K562 (cell line): ENCODE results near the gene PIP5K1B. TPM values are rescaled to one million over a fixed set of nuclear protein-coding genes. Genes with fewer than 3 reads are reported as not detected.

ENCODE experiments used
- ARHGAP35 ChIP-seq: fragments of 450-650 bp; IDR thresholded peaks from 2 replicates; pipeline ENCODE4 v1.6.1; 2018; ENCODE audit not compliant: partially characterized antibody
- BMI1 ChIP-seq: fragments of 150-350 bp; IDR thresholded peaks from 2 replicates; pipeline ENCODE4 v1.6.1; 2014; ENCODE audit warnings: low read length
- CREBBP ChIP-seq: IDR thresholded peaks from one replicate; pipeline ENCODE4 v1.6.1; 2012; ENCODE audit warnings: low read depth, mild to moderate bottlenecking, control low read depth, inconsistent platforms, low read length
- CTCF ChIP-seq, 3 experiments: IDR thresholded peaks in 2 of 3; conservative IDR thresholded peaks in 1 of 3; 2 replicates each; pipeline ENCODE4 v1.5.1; 2011 to 2012; ENCODE audit warnings: low read length in 3 of 3, mild to moderate bottlenecking in 3 of 3, control low read depth in 2 of 3, improper control_type of control experiment in 1 of 3, inconsistent platforms in 1 of 3, low read depth in 1 of 3, mixed read lengths in 1 of 3, moderate library complexity in 1 of 3; ENCODE audit not compliant: insufficient read depth in 2 of 3
- E2F4 ChIP-seq: sonication (generic); formaldehyde crosslinking; IDR thresholded peaks from 2 replicates; pipeline ENCODE4 v1.8.0; 2022; ENCODE audit warnings: mild to moderate bottlenecking, low read depth, missing genetic modification reagents
- HNRNPLL ChIP-seq: fragments of 200-400 bp; formaldehyde crosslinking; IDR thresholded peaks from 2 replicates; pipeline ENCODE4 v1.6.1; 2017; ENCODE audit warnings: low read length, low read depth, mild to moderate bottlenecking; ENCODE audit not compliant: poor library complexity, severe bottlenecking
- JUND ChIP-seq, 2 experiments: IDR thresholded peaks; 2 replicates in 1 of 2; 3 replicates in 1 of 2; pipeline ENCODE4 v1.6.1; 2011; ENCODE audit warnings: borderline replicate concordance in 2 of 2, low read depth in 2 of 2, low read length in 2 of 2, improper control_type of control experiment in 1 of 2, missing biosample characterization in 1 of 2, missing genetic modification characterization in 1 of 2, missing genetic modification reagents in 1 of 2
- MLX ChIP-seq, 2 experiments: fragments of 450-650 bp in 1 of 2; sonication (generic) in 1 of 2; formaldehyde crosslinking; conservative IDR thresholded peaks; 2 replicates each; pipeline versions ENCODE4 v1.4.0 to v1.8.1; 2020 to 2022; ENCODE audit warnings: mild to moderate bottlenecking in 1 of 2, missing genetic modification reagents in 1 of 2
- MTA3 ChIP-seq: fragments of 450-650 bp; formaldehyde crosslinking; IDR thresholded peaks from 2 replicates; pipeline ENCODE4 v1.6.1; 2017; ENCODE audit warnings: mild to moderate bottlenecking, borderline replicate concordance
- MYNN ChIP-seq, 2 experiments: sonication (generic); formaldehyde crosslinking in 1 of 2; IDR thresholded peaks; 2 replicates each; pipeline versions ENCODE4 v1.5.0 to v1.6.1; 2016 to 2020; ENCODE audit warnings: antibody characterized with exemption in 1 of 2, missing genetic modification reagents in 1 of 2
- NFXL1 ChIP-seq: fragments of 450-650 bp; formaldehyde crosslinking; IDR thresholded peaks from 2 replicates; pipeline ENCODE4 v1.4.0; 2021; ENCODE audit warnings: mild to moderate bottlenecking
- POLR2A ChIP-seq: fragments of 450-650 bp; conservative IDR thresholded peaks from 2 replicates; pipeline ENCODE4 v1.6.1; 2016
- RAD21 ChIP-seq, 2 experiments: fragments of 250-450 bp in 1 of 2; fragments of 450-650 bp in 1 of 2; sonication (Bioruptor Pico) in 1 of 2; formaldehyde crosslinking in 1 of 2; IDR thresholded peaks in 1 of 2; conservative IDR thresholded peaks in 1 of 2; 2 replicates each; pipeline versions ENCODE4 v1.4.0 to v1.8.0; 2020 to 2022; ENCODE audit warnings: mild to moderate bottlenecking in 2 of 2, moderate library complexity in 1 of 2
- RAD51 ChIP-seq: fragments of 450-650 bp; IDR thresholded peaks from 2 replicates; pipeline ENCODE4 v1.7.1; 2016; ENCODE audit warnings: low read depth, mild to moderate bottlenecking, borderline replicate concordance
- RBM22 ChIP-seq: fragments of 200-400 bp; formaldehyde crosslinking; IDR thresholded peaks from 2 replicates; pipeline ENCODE4 v1.6.1; 2018; ENCODE audit warnings: low read length, low read depth; ENCODE audit not compliant: poor library complexity, severe bottlenecking
- SAFB2 ChIP-seq: fragments of 200-400 bp; formaldehyde crosslinking; IDR thresholded peaks from 2 replicates; pipeline ENCODE4 v1.6.1; 2018; ENCODE audit warnings: borderline replicate concordance, low read length, low read depth, moderate library complexity; ENCODE audit not compliant: severe bottlenecking
- SREBF1 ChIP-seq: fragments of 150-350 bp; IDR thresholded peaks from 2 replicates; pipeline ENCODE4 v1.6.1; 2014; ENCODE audit warnings: antibody characterized with exemption, low read depth, low read length, borderline replicate concordance
- STAG1 ChIP-seq: sonication (generic); formaldehyde crosslinking; IDR thresholded peaks from 2 replicates; pipeline ENCODE4 v1.5.0; 2020; ENCODE audit warnings: missing genetic modification reagents, borderline replicate concordance
- TFAP4 ChIP-seq: sonication (generic); formaldehyde crosslinking; IDR thresholded peaks from 2 replicates; pipeline ENCODE4 v1.8.0; 2022; ENCODE audit warnings: missing genetic modification reagents, mild to moderate bottlenecking, moderate library complexity, borderline replicate concordance
- XRCC4 ChIP-seq: IDR thresholded peaks from one replicate; pipeline ENCODE4 v1.6.1; 2011; ENCODE audit not compliant: insufficient read depth, insufficient read length; ENCODE audit errors: extremely low read depth
- ZFP36 ChIP-seq: fragments of 150-350 bp; IDR thresholded peaks from 2 replicates; pipeline ENCODE4 v1.6.1; 2018; ENCODE audit warnings: low read length, low read depth; ENCODE audit not compliant: partially characterized antibody
- ZNF644 ChIP-seq: fragments of 200-800 bp; sonication (Bioruptor generic); IDR thresholded peaks from 2 replicates; pipeline ENCODE4 v1.6.1; 2016; ENCODE audit warnings: low read depth, missing genetic modification characterization, missing compliant biosample characterization
- ZNF717 ChIP-seq: fragments of 250-450 bp; sonication (Bioruptor Pico); IDR thresholded peaks from 2 replicates; pipeline ENCODE4 v1.5.0; 2021
- polyA plus RNA-seq, 8 experiments: library from polyadenylated mRNA; depleted of rRNA in 4 of 8; stranded (reverse) in 5 of 8; unstranded in 3 of 8; fragments of >200 nt; fragmentation: Nextera tagmentation in 2 of 8; fragmentation: Illumina TruSeq in 1 of 8; extraction: Ambion mirVana in 2 of 8; extraction: Trizol in 1 of 8; gene quantifications; 2 replicates each; pipeline versions ENCODE4 v1.2.1 to v1.2.3, GENCODE V29; 2011 to 2014; ENCODE audit warnings: inconsistent platforms in 1 of 8, missing spikeins in 1 of 8
- total RNA-seq, 7 experiments: library from RNA; depleted of rRNA in 6 of 7; stranded (reverse); fragments of >200 nt in 6 of 7; fragmentation: Illumina TruSeq in 2 of 7; extraction: Trizol in 2 of 7; gene quantifications; 2 replicates each; pipeline versions ENCODE4 v1.2.1 to v1.2.3, GENCODE V29; 2011 to 2021; ENCODE audit warnings: low replicate concordance in 1 of 7

PIP5K1B gene
- total and polyA plus RNA-seq, 9 of the 15 experiments (the other 6 are each of a cell fraction or from before 2014, with no cell fraction given), result 3.1 to 12.9 (median 7.4) TPM

- TF ChIP-seq ARHGAP35 (no peak), BMI1 (no peak), POLR2A (no peak), SREBF1 (no peak), XRCC4 (no peak), TFAP4 (CRISPR knock-in tag) (peak; percentile 39; the same call in 1 of the 2 replicates), SAFB2 (no peak), RAD51 (no peak), CREBBP (no peak), RAD21 (CRISPR knock-in tag; conservative IDR thresholded peaks at IDR 0.05 in 1 of 2, IDR thresholded peaks at IDR 0.05 in 1 of 2) (no peak), MTA3 (no peak), ZNF717 (CRISPR knock-in tag) (no peak), CTCF (IDR thresholded peaks at IDR 0.05 in 2 of 3, conservative IDR thresholded peaks at IDR 0.05 in 1 of 3; ENCODE audit: insufficient read depth in 2 of 3, low read depth in 1 of 3, low read length in 3 of 3) (no peak), RBM22 (no peak), MLX (CRISPR knock-in tag; conservative IDR thresholded peaks at IDR 0.05) (no peak), ZNF644 (tag) (no peak), JUND (IDR thresholded peaks at IDR 0.05; ENCODE audit: borderline replicate concordance, low read depth, low read length) (peak; percentile 53; the same call in 1 of the 2 replicates), JUND (tag; IDR thresholded peaks at IDR 0.05; ENCODE audit: borderline replicate concordance, low read depth, low read length) (peak; percentile 68; the same call in 2 of the 3 replicates), HNRNPLL (no peak), STAG1 (CRISPR knock-in tag) (no peak), E2F4 (CRISPR knock-in tag) (no peak), NFXL1 (CRISPR knock-in tag) (no peak), ZFP36 (no peak), MYNN (IDR thresholded peaks at IDR 0.05) (no peak), MYNN (CRISPR knock-in tag; IDR thresholded peaks at IDR 0.05) (no peak)
These were observed 15.7 kb downstream of the PIP5K1B start (continued) for GRCh38 chr9:68720656-68721313.
